A172 (cell line): ENCODE results near the gene ORAI2. TPM values are rescaled to one million over a fixed set of nuclear protein-coding genes. Genes with fewer than 3 reads are reported as not detected.

Experiments used
- DNase-seq: peaks from one replicate; pipeline ENCODE4 v3.0.0-alpha.2; 2015; ENCODE audit warnings: low spot score
- total RNA-seq: library from RNA; depleted of rRNA; stranded (reverse); fragments of >200 nt; shearing (Covaris generic); gene quantifications from 2 replicates; pipeline ENCODE4 v1.2.3, GENCODE V29; 2014

Gene ORAI2
- total RNA-seq, 1 experiment from 2014 or later: 77.9 TPM

- DNase-seq: no peak
These were observed 17.6 kb upstream of the ORAI2 start for GRCh38 chr7:102415685-102416225.

GRCh38 chr7:102416406-102416805, 17.0 kb upstream of the ORAI2 start:
- no peak for DNase-seq

- DNase-seq: no peak
These were observed 16.3 kb upstream of the ORAI2 start for GRCh38 chr7:102417105-102417504.

- no peak for DNase-seq
These were observed 14.8 kb upstream of the ORAI2 start for GRCh38 chr7:102418592-102418991.

DNA sequence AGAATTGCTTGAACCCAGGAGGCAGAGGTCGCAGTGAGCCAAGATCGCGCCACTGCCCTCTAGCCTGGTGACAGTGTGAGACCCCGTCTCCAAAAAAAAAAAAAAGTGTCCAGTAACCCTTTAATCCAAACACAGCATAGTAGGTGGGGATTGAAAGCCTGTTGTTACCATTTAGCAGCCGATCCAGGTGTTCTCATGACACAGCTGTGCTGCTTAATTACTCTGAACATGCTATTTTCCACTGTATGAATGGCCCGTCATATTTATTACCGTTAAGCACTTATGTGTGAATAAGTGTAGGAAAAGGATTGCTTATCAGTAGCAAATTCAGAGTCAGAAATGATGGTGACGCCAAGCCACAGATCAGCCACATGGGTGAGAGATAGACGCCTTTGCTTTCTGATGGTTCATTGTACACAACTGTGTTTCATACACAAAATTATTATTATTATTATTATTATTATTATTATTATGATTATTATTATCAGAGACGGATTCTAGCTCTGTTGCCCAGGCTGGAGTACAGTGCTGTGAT, 11.6 kb upstream of the ORAI2 start:
- no peak for DNase-seq

- no peak for DNase-seq
These were observed 9.2 kb upstream of the ORAI2 start for GRCh38 chr7:102424129-102424551.

- no peak for DNase-seq
These were observed 8.6 kb upstream of the ORAI2 start for GRCh38 chr7:102424787-102425218.

GRCh38 chr7:102425639-102426267, 7.6 kb upstream of the ORAI2 start:
- DNase-seq: no peak

- no peak for DNase-seq
These were observed 6.9 kb upstream of the ORAI2 start for GRCh38 chr7:102426268-102427018.

DNA sequence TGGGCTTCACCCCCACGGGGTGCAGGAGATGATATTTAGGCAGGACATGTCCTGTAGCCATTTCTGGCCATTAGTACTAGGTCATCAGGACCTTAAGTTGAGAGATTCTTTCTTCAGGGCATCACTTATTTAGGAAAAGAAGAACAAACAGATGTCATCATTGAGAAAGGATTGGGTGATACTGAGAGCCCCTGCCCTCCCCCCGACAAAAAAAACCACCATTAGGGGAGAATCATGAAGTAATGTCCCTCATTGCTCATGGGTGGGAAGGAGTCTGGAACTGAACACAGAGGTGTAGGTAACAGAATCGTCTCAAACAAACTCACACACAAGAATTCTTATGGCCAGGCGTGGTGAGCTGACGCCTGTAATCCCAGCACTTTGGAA, 6.4 kb upstream of the ORAI2 start:
- DNase-seq: no peak

- DNase-seq: no peak
These were observed 4.1 kb upstream of the ORAI2 start for GRCh38 chr7:102429141-102429899.

- DNase-seq: peak; percentile 52
These were observed 1.6 kb upstream of the ORAI2 start for GRCh38 chr7:102431617-102432298.

DNA sequence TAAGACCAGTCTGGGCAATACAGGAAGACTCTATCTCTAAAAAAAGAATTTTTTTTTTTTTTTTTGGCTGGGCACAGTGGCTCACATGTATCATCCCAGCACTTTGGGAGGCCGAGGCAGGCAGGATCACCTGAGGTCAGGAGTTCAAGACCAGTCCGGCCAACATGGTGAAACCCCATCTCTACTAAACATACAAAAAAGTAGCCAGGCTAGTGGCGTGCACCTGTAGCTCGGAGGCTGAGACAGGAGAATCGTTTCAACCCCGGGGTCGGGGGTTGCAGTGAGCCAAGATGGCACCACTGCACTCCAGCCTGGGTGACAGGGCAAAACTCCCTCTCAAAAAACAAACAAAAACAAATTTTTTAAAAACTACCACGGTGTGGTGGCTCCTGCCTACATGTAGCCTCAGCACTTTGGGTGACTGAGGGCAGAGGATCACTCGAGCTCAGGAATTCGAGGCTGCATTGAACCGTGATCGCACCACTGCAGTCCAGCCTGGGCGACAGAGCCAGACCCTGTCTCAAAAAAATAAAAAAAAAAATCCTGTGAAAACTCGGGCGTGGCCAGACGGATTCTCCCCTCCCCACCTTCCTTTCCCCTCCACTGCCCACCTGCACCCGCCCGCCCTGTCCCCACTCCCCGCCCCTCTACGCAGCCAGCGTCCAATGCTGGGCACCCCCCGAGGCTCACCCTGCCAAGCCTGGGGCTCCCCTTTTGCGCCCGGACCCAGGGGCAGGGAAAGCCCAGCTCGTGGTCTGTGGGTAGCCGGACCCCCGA, 745 bp upstream of the ORAI2 start:
- no peak for DNase-seq

GRCh38 chr7:102434039-102434486, 688 bp downstream of the ORAI2 start:
- peak; percentile 34 for DNase-seq

DNA sequence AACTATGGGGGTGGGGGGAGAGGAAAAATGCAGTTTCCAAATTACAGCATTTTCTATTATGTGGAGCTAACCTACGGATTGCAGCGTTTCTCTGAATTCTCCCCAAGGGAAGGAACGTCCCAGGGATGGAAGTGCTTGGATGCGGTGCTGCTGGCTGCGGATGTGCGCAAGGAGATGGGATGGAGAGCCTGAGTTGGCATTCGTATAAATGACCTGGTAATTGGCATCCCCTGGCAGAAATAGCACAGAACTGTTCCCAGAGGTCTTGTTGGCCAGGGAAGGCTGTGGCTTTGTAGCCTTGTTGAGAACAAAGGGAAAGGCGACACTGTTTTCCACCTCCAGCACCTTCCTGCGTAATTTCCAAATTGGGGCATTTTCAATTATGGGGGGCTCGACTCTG, 2.7 kb downstream of the ORAI2 start:
- DNase-seq: no peak

DNA sequence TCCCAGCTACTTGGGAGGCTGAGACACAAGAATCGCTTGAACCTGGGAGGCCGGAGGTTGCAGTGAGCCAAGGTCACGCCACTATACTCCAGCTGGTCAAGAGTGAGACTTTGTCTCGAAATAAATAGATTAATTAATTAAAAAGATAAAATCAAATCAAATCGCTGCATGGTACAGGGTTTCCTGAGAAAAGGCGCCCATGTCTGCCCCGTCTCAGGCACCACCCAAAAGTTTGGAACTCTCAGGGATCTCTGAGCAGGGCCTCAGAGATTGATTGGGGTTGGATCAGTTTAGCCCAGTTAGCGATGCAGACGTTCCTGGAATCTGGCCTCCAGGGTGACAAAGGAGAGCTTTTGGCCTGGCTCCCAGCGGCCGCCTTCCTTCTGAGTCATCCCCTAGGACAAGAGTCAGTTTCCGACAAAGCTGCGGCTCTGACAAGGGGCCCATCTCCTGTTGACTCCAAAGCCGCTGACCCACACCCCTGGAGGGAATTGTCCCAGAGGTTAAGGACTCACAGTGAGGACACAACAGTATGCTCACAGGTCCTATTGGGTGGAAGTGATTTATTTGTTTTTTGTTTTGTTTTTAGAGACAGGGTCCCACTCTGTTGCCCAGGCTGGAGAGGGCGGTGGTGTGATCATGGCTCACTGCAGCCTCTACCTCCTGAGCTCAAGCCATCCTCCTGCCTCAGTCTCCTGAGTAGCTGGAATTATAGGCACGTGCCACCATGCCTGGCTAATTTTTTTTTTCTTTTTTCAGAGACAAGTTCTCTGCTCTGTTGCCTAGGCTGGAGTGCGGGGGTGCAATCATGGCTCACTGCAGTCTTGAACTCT, 6.8 kb downstream of the ORAI2 start:
- peak; percentile 94 for DNase-seq

GRCh38 chr7:102444961-102445673, 11.7 kb downstream of the ORAI2 start:
- DNase-seq: no peak

GRCh38 chr7:102445674-102446071, 12.3 kb downstream of the ORAI2 start:
- no peak for DNase-seq
